ENCODE data around the gene PRDM15. TPM values are rescaled to one million over a fixed set of nuclear protein-coding genes. Genes with fewer than 3 reads are reported as not detected.

Gene PRDM15
- total RNA-seq, 5 donors from 2014 or later (not counting 1 experiment from before 2014, with no cell fraction given), result 17.8 to 22.0 (median 20.7) TPM

- Histone ChIP-seq H3K27me3 (replicated peaks in 1 of 2; ENCODE audit: control insufficient read depth in 2 of 2, extremely low read depth in 1 of 2, insufficient read depth in 2 of 2, low read length in 1 of 2) (peaks cover 0 to 6% of the 10 kb centered on the region in 2 experiments), H3K27ac (ENCODE audit: low read length) (no peak overlapping the region), H3K4me1 (ENCODE audit: control insufficient read depth in 1 of 2, extremely low read depth in 1 of 2, insufficient read depth in 2 of 2, low read length in 2 of 2) (peaks cover 0 to 8% of the 10 kb centered on the region in 2 experiments), H3K4me3 (ENCODE audit: control insufficient read depth in 1 of 2, extremely low read depth in 1 of 2, low read length in 1 of 2) (no peak overlapping the region), H3K9me3 (no peaks in the 10 kb centered on the region), H3K36me3 (ENCODE audit: control insufficient read depth in 2 of 2, extremely low read depth in 1 of 2, insufficient read depth in 1 of 2, low read length in 1 of 2) (no peaks in the 10 kb centered on the region)
- CTCF ChIA-PET, result no interaction called here
- Mint-ChIP-seq H3K27me3 (no peaks in the 10 kb centered on the region), H3K4me3 (no peak overlapping the region), H3K9me3 (no peaks in the 10 kb centered on the region), H3K36me3 (no peaks in the 10 kb centered on the region), H3K27ac (no peak overlapping the region), H3K4me1 (peaks cover 4 to 8% (median 4%) of the 10 kb centered on the region in 3 donors)
- WGBS (ENCODE audit: insufficient coverage), result 94% methylated on average over 3 of the region's 5 CpGs
- POLR2A ChIA-PET, result interaction anchor here in 1 of 2 donors (0.6 kb wide), 1 partner anchor 59 kb away, joined by 3 read pairs; no protein-coding TSS in a partner anchor
- ATAC-seq (replicated peaks in 1 of 4), result no peak
- DNase-seq, result no peak
These were observed 4.4 kb upstream of the PRDM15 start for GRCh38 chr21:41883582-41883981.

DNA sequence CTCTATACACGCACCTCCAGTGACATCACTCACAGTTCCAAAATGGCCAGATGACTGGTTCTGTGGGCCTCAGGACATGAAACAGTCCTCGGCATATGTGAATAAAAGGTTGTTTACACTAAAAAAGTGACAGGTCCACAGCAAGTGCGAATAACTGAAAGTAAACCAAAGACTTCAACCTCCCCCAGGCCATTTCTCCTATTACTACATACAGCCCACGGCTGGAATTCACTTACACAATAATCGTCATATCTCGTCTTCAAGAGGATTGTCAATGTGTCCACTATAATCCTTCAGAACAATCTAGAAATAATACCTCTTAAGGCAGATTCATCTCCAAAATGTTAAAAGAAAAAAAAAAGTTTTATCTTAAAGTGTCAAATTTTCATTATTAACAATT, 1.9 kb upstream of the PRDM15 start:
- Mint-ChIP-seq H3K9me3 (no peaks in the 10 kb centered on the region), H3K4me1 (peaks cover 24 to 28% (median 26%) of the 10 kb centered on the region in 3 donors), H3K4me3 (peak overlapping the region; percentile 22 to 54 (median 47)), H3K27ac (no peak overlapping the region), H3K36me3 (no peaks in the 10 kb centered on the region), H3K27me3 (no peaks in the 10 kb centered on the region)
- Histone ChIP-seq H3K36me3 (ENCODE audit: control insufficient read depth in 2 of 2, extremely low read depth in 1 of 2, insufficient read depth in 1 of 2, low read length in 1 of 2) (no peaks in the 10 kb centered on the region), H3K9me3 (no peaks in the 10 kb centered on the region), H3K27me3 (replicated peaks in 1 of 2; ENCODE audit: control insufficient read depth in 2 of 2, extremely low read depth in 1 of 2, insufficient read depth in 2 of 2, low read length in 1 of 2) (peaks cover 0 to 6% of the 10 kb centered on the region in 2 experiments), H3K4me1 (ENCODE audit: control insufficient read depth in 1 of 2, extremely low read depth in 1 of 2, insufficient read depth in 2 of 2, low read length in 2 of 2) (peaks cover 6 to 32% of the 10 kb centered on the region in 2 experiments), H3K27ac (ENCODE audit: low read length) (no peak overlapping the region), H3K4me3 (ENCODE audit: control insufficient read depth in 1 of 2, extremely low read depth in 1 of 2, low read length in 1 of 2) (no peak overlapping the region)
- no peak for DNase-seq
- ATAC-seq (replicated peaks in 1 of 4), result no peak
- CTCF ChIA-PET, result interaction anchor here in 1 of 2 donors (2.0 kb wide), 1 partner anchor 15 kb away, joined by 8 read pairs; no protein-coding TSS in a partner anchor
- WGBS (ENCODE audit: insufficient coverage), result 88% methylated on average over 4 of the region's 6 CpGs
- POLR2A ChIA-PET, result no interaction called here

DNA sequence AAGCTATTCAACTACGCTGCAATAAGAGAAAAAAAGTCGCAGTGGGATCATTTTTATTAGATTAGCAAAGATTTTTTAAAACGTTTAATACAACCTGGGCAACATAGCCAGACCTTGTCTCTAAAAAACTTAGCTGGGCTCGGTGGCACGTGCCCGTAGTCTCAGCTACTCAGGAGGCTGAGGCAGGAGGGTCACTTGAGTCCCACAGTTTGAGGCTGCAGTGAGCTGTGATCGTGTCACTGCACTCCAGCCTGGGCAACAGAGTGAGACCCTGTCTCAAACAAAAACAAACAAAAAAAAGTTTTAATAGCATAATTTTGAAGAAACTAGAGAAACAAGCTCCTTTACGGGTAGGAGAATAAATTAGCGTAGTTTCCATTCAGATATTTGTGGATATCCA, 1.0 kb upstream of the PRDM15 start:
- no peak for ATAC-seq (replicated peaks in 1 of 4)
- no peak overlapping the region for H3K27ac Mint-ChIP-seq
- H3K36me3 ChIP-seq (ENCODE audit: control insufficient read depth in 2 of 2, extremely low read depth in 1 of 2, insufficient read depth in 1 of 2, low read length in 1 of 2), result no peaks in the 10 kb centered on the region
- peaks cover 28 to 34% (median 29%) of the 10 kb centered on the region in 3 donors for H3K4me1 Mint-ChIP-seq
- WGBS (ENCODE audit: insufficient coverage), result 98% methylated on average over 4 of the region's 9 CpGs
- no peaks in the 10 kb centered on the region for H3K27me3 Mint-ChIP-seq
- H3K36me3 Mint-ChIP-seq, result no peaks in the 10 kb centered on the region
- ChIA-PET POLR2A (interaction anchor here in 1 of 2 donors (0.6 kb wide), 1 partner anchor 192 kb away, joined by 4 read pairs; no protein-coding TSS in a partner anchor), CTCF (interaction anchor here in 1 of 2 donors (2.0 kb wide), 1 partner anchor 16 kb away, joined by 8 read pairs; no protein-coding TSS in a partner anchor)
- no peak overlapping the region for H3K4me3 ChIP-seq (ENCODE audit: control insufficient read depth in 1 of 2, extremely low read depth in 1 of 2, low read length in 1 of 2)
- DNase-seq, result no peak
- peaks cover 0 to 6% of the 10 kb centered on the region in 2 experiments for H3K27me3 ChIP-seq (replicated peaks in 1 of 2; ENCODE audit: control insufficient read depth in 2 of 2, extremely low read depth in 1 of 2, insufficient read depth in 2 of 2, low read length in 1 of 2)
- H3K4me3 Mint-ChIP-seq, result peak overlapping the region in 2 of 3 donors; percentile 83 to 85
- H3K27ac ChIP-seq (ENCODE audit: low read length), result peak overlapping the region; percentile 81
- no peaks in the 10 kb centered on the region for H3K9me3 ChIP-seq
- no peaks in the 10 kb centered on the region for H3K9me3 Mint-ChIP-seq
- H3K4me1 ChIP-seq (ENCODE audit: control insufficient read depth in 1 of 2, extremely low read depth in 1 of 2, insufficient read depth in 2 of 2, low read length in 2 of 2), result peaks cover 6 to 32% of the 10 kb centered on the region in 2 experiments

- ChIA-PET POLR2A (interaction anchor here in 1 of 2 donors (0.6 kb wide), 1 partner anchor 217 kb away, joined by 3 read pairs; no protein-coding TSS in a partner anchor), CTCF (interaction anchor here in 1 of 2 donors (2.0 kb wide), 1 partner anchor 17 kb away, joined by 8 read pairs; no protein-coding TSS in a partner anchor)
- no peaks in the 10 kb centered on the region for H3K9me3 ChIP-seq
- Mint-ChIP-seq H3K36me3 (no peaks in the 10 kb centered on the region), H3K4me1 (peaks cover 29 to 36% (median 29%) of the 10 kb centered on the region in 3 donors), H3K9me3 (no peaks in the 10 kb centered on the region), H3K27ac (no peak overlapping the region), H3K27me3 (no peaks in the 10 kb centered on the region), H3K4me3 (peak overlapping the region in 2 of 3 donors; percentile 56 to 83)
- no peak overlapping the region for H3K27ac ChIP-seq (ENCODE audit: low read length)
- peaks cover 6 to 32% of the 10 kb centered on the region in 2 experiments for H3K4me1 ChIP-seq (ENCODE audit: control insufficient read depth in 1 of 2, extremely low read depth in 1 of 2, insufficient read depth in 2 of 2, low read length in 2 of 2)
- ATAC-seq (replicated peaks in 1 of 4), result peak; percentile 80 to 85 (median 82)
- DNase-seq, result peak; percentile 55 to 86 (median 73)
- peaks cover 0 to 2% of the 10 kb centered on the region in 2 experiments for H3K27me3 ChIP-seq (replicated peaks in 1 of 2; ENCODE audit: control insufficient read depth in 2 of 2, extremely low read depth in 1 of 2, insufficient read depth in 2 of 2, low read length in 1 of 2)
- H3K4me3 ChIP-seq (ENCODE audit: control insufficient read depth in 1 of 2, extremely low read depth in 1 of 2, low read length in 1 of 2), result peak overlapping the region; percentile 74 to 78
- no peaks in the 10 kb centered on the region for H3K36me3 ChIP-seq (ENCODE audit: control insufficient read depth in 2 of 2, extremely low read depth in 1 of 2, insufficient read depth in 1 of 2, low read length in 1 of 2)
- under 1% methylated on average over 65 of the region's 65 CpGs for WGBS (ENCODE audit: insufficient coverage)
These were observed 334 bp downstream of the PRDM15 start for GRCh38 chr21:41878831-41879189.

GRCh38 chr21:41877901-41878830, 978 bp downstream of the PRDM15 start:
- H3K27me3 ChIP-seq (replicated peaks in 1 of 2; ENCODE audit: control insufficient read depth in 2 of 2, extremely low read depth in 1 of 2, insufficient read depth in 2 of 2, low read length in 1 of 2), result no peaks in the 10 kb centered on the region
- DNase-seq (peak in 14 of 35 experiments; percentile 2 to 36 (median 23)), ATAC-seq (replicated peaks in 1 of 4) (peak; percentile 19 to 39 (median 28))
- ChIA-PET POLR2A (interaction anchor here (0.5 to 0.6 kb wide), 2 partner anchors 217 to 340 kb away, joined by 3 read pairs; no protein-coding TSS in a partner anchor), CTCF (interaction anchor here in 1 of 2 donors (1.0 to 1.3 kb wide), 2 partner anchors 17 to 49 kb away, joined by 3 to 6 read pairs; no protein-coding TSS in a partner anchor)
- Mint-ChIP-seq H3K4me3 (peak overlapping the region; percentile 82 to 87 (median 83)), H3K27me3 (no peaks in the 10 kb centered on the region), H3K9me3 (no peaks in the 10 kb centered on the region), H3K36me3 (peaks cover 4% of the 10 kb centered on the region), H3K4me1 (peaks cover 29 to 36% (median 29%) of the 10 kb centered on the region in 3 donors), H3K27ac (peak overlapping the region; percentile 66 to 81)
- 5% methylated on average over 38 of the region's 48 CpGs for WGBS (ENCODE audit: insufficient coverage)
- peak overlapping the region; percentile 74 to 78 for H3K4me3 ChIP-seq (ENCODE audit: control insufficient read depth in 1 of 2, extremely low read depth in 1 of 2, low read length in 1 of 2)
- H3K36me3 ChIP-seq (ENCODE audit: control insufficient read depth in 2 of 2, extremely low read depth in 1 of 2, insufficient read depth in 1 of 2, low read length in 1 of 2), result peaks cover 0 to 3% of the 10 kb centered on the region in 2 donors
- peaks cover 6 to 32% of the 10 kb centered on the region in 2 experiments for H3K4me1 ChIP-seq (ENCODE audit: control insufficient read depth in 1 of 2, extremely low read depth in 1 of 2, insufficient read depth in 2 of 2, low read length in 2 of 2)
- no peaks in the 10 kb centered on the region for H3K9me3 ChIP-seq
- H3K27ac ChIP-seq (ENCODE audit: low read length), result peak overlapping the region; percentile 55
